ENCODE results near the gene ZNF625. TPM values are rescaled to one million over a fixed set of nuclear protein-coding genes. Genes with fewer than 3 reads are reported as not detected.

ZNF625 gene
- total and polyA plus RNA-seq, 2 experiments from 2014 or later, result 12.9 to 18.6 TPM

DNA sequence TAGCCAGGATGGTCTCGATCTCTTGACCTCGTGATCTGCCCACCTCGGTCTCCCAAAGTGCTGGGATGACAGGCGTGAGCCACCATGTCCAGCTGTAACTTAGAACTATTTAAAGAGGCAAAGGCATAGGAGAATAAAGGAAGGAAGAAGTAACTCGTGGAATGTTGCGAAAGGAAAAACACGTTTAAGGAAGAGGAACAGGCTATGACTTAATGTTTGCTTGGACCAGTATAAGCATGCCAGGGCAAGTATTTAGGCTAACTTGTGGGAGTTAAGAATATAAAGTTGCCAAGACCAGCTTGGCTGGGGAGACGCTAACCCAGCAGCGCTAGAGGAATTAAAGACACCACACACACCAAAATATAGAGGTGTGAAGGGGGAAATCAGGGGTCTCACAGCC, 58.5 kb downstream of the ZNF625 start:
- H3K27me3 ChIP-seq (ENCODE audit: insufficient read depth), result no peaks in the 10 kb centered on the region
- TF ChIP-seq ZNF114 (CRISPR knock-in tag; IDR thresholded peaks at IDR 0.05) (no peak), ZNF331 (CRISPR knock-in tag; IDR thresholded peaks at IDR 0.05; ENCODE audit: low read depth) (no peak), REST (IDR thresholded peaks at IDR 0.05; ENCODE audit: unreplicated experiment) (no peak), STAT1 (IDR thresholded peaks at IDR 0.05; ENCODE audit: unreplicated experiment) (no peak), CREB1 (CRISPR knock-in tag; IDR thresholded peaks at IDR 0.05; ENCODE audit: low read depth) (no peak), NANOG (IDR thresholded peaks at IDR 0.05; ENCODE audit: borderline replicate concordance) (no peak), POLR2AphosphoS5 (IDR thresholded peaks at IDR 0.05; ENCODE audit: low read depth) (no peak), EZH2phosphoT487 (IDR thresholded peaks at IDR 0.05; ENCODE audit: unreplicated experiment) (no peak), EZH2 (IDR thresholded peaks at IDR 0.05; ENCODE audit: low read depth, unreplicated experiment) (no peak), ETS1 (IDR thresholded peaks at IDR 0.05) (no peak), JUNB (IDR thresholded peaks at IDR 0.05; ENCODE audit: unreplicated experiment) (no peak)
- TF ChIP-seq, protein P1, sequence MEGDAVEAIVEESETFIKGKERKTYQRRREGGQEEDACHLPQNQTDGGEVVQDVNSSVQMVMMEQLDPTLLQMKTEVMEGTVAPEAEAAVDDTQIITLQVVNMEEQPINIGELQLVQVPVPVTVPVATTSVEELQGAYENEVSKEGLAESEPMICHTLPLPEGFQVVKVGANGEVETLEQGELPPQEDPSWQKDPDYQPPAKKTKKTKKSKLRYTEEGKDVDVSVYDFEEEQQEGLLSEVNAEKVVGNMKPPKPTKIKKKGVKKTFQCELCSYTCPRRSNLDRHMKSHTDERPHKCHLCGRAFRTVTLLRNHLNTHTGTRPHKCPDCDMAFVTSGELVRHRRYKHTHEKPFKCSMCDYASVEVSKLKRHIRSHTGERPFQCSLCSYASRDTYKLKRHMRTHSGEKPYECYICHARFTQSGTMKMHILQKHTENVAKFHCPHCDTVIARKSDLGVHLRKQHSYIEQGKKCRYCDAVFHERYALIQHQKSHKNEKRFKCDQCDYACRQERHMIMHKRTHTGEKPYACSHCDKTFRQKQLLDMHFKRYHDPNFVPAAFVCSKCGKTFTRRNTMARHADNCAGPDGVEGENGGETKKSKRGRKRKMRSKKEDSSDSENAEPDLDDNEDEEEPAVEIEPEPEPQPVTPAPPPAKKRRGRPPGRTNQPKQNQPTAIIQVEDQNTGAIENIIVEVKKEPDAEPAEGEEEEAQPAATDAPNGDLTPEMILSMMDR (conservative IDR thresholded peaks at IDR 0.05; ENCODE audit: low read depth in 2 of 2), result no peak
- TF ChIP-seq, protein P2, sequence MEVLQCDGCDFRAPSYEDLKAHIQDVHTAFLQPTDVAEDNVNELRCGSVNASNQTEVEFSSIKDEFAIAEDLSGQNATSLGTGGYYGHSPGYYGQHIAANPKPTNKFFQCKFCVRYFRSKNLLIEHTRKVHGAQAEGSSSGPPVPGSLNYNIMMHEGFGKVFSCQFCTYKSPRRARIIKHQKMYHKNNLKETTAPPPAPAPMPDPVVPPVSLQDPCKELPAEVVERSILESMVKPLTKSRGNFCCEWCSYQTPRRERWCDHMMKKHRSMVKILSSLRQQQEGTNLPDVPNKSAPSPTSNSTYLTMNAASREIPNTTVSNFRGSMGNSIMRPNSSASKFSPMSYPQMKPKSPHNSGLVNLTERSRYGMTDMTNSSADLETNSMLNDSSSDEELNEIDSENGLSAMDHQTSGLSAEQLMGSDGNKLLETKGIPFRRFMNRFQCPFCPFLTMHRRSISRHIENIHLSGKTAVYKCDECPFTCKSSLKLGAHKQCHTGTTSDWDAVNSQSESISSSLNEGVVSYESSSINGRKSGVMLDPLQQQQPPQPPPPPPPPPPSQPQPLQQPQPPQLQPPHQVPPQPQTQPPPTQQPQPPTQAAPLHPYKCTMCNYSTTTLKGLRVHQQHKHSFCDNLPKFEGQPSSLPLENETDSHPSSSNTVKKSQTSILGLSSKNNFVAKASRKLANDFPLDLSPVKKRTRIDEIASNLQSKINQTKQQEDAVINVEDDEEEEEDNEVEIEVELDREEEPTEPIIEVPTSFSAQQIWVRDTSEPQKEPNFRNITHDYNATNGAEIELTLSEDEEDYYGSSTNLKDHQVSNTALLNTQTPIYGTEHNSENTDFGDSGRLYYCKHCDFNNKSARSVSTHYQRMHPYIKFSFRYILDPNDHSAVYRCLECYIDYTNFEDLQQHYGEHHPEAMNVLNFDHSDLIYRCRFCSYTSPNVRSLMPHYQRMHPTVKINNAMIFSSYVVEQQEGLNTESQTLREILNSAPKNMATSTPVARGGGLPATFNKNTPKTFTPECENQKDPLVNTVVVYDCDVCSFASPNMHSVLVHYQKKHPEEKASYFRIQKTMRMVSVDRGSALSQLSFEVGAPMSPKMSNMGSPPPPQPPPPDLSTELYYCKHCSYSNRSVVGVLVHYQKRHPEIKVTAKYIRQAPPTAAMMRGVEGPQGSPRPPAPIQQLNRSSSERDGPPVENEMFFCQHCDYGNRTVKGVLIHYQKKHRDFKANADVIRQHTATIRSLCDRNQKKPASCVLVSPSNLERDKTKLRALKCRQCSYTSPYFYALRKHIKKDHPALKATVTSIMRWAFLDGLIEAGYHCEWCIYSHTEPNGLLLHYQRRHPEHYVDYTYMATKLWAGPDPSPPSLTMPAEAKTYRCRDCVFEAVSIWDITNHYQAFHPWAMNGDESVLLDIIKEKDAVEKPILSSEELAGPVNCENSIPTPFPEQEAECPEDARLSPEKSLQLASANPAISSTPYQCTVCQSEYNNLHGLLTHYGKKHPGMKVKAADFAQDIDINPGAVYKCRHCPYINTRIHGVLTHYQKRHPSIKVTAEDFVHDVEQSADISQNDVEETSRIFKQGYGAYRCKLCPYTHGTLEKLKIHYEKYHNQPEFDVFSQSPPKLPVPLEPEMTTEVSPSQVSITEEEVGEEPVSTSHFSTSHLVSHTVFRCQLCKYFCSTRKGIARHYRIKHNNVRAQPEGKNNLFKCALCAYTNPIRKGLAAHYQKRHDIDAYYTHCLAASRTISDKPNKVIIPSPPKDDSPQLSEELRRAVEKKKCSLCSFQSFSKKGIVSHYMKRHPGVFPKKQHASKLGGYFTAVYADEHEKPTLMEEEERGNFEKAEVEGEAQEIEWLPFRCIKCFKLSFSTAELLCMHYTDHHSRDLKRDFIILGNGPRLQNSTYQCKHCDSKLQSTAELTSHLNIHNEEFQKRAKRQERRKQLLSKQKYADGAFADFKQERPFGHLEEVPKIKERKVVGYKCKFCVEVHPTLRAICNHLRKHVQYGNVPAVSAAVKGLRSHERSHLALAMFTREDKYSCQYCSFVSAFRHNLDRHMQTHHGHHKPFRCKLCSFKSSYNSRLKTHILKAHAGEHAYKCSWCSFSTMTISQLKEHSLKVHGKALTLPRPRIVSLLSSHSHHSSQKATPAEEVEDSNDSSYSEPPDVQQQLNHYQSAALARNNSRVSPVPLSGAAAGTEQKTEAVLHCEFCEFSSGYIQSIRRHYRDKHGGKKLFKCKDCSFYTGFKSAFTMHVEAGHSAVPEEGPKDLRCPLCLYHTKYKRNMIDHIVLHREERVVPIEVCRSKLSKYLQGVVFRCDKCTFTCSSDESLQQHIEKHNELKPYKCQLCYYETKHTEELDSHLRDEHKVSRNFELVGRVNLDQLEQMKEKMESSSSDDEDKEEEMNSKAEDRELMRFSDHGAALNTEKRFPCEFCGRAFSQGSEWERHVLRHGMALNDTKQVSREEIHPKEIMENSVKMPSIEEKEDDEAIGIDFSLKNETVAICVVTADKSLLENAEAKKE (CRISPR knock-in tag; IDR thresholded peaks at IDR 0.05), result no peak
- no peak overlapping the region for H3K27ac ChIP-seq (ENCODE audit: low read depth)
- Mint-ChIP-seq H3K4me3 (no peak overlapping the region), H3K36me3 (ENCODE audit: low read depth) (peaks cover 34% of the 10 kb centered on the region), H3K9me3 (peaks cover 90% of the 10 kb centered on the region), H3K27ac (no peak overlapping the region), H3K4me1 (no peaks in the 10 kb centered on the region; the same call in 2 of the 3 replicates), H3K27me3 (ENCODE audit: insufficient read depth, low read depth, poor library complexity) (peaks cover 9% of the 10 kb centered on the region)
- H4K20me1 ChIP-seq (replicated peaks; ENCODE audit: insufficient read depth), result no peaks in the 10 kb centered on the region; the same call in none of the 2 replicates
- DNase-seq (ENCODE audit: low spot score), result no peak
- no peak overlapping the region for H3K4me3 ChIP-seq
- no peaks in the 10 kb centered on the region for H3F3A ChIP-seq (replicated peaks; ENCODE audit: low read depth)
- ATAC-seq, result no peak
- H2AFZ ChIP-seq, result no peak overlapping the region
- 0 out of 2 replicates have a peak, but pooled peaks cover 3% of the 10 kb centered on the region for H3K4me1 ChIP-seq (ENCODE audit: insufficient read depth)
- peaks cover 99% of the 10 kb centered on the region for H3K79me2 ChIP-seq (replicated peaks; ENCODE audit: insufficient read depth)
- no peaks in the 10 kb centered on the region for H3K9me2 ChIP-seq (ENCODE audit: insufficient read depth)
- H3K36me3 ChIP-seq (ENCODE audit: insufficient read depth), result peaks cover 47% of the 10 kb centered on the region
- H3K4me2 ChIP-seq, result no peak overlapping the region
